Neural crest cell (in vitro differentiated cells): ENCODE data around the gene GRIA2. TPM values are rescaled to one million over a fixed set of nuclear protein-coding genes. Genes with fewer than 3 reads are reported as not detected.

ENCODE experiments used
- DNase-seq: peaks from one replicate; pipeline ENCODE4 v3.0.0; 2021; ENCODE audit warnings: low read depth, mixed read lengths, low spot score
- H3K27ac Mint-ChIP-seq: one replicate; pipeline ENCODE4 v1.8.0; 2021; ENCODE audit warnings: mild to moderate bottlenecking, mixed read lengths; ENCODE audit not compliant: unreplicated experiment
- H3K27me3 Mint-ChIP-seq: 2 replicates; pipeline ENCODE4 v1.8.0; 2021; ENCODE audit warnings: low read depth, mild to moderate bottlenecking, mixed read lengths
- H3K36me3 Mint-ChIP-seq: 2 replicates; pipeline ENCODE4 v1.8.0; 2021; ENCODE audit warnings: low read depth, mild to moderate bottlenecking, mixed read lengths
- H3K4me1 Mint-ChIP-seq: 2 replicates; pipeline ENCODE4 v1.8.0; 2021; ENCODE audit warnings: mixed read lengths
- H3K4me3 Mint-ChIP-seq: one replicate; pipeline ENCODE4 v1.8.0; 2021; ENCODE audit warnings: mild to moderate bottlenecking, mixed read lengths
- H3K9me3 Mint-ChIP-seq: 2 replicates; pipeline ENCODE4 v1.8.0; 2021; ENCODE audit warnings: mixed read lengths
- CTCF ChIP-seq: fragments of 200-600 bp; sonication (generic); conservative IDR thresholded peaks from 2 replicates; pipeline ENCODE4 v1.5.0; 2021; ENCODE audit warnings: antibody characterized with exemption, mild to moderate bottlenecking
- total RNA-seq: library from RNA; stranded (reverse); gene quantifications from 2 replicates; pipeline ENCODE4 v1.2.1, GENCODE V29; 2021

Gene GRIA2
- total RNA-seq, 1 donor from 2014 or later: 2.7 TPM

GRCh38 chr4:157320092-157320491 lies 99.6 kb downstream of the GRIA2 start:
- Mint-ChIP-seq H3K36me3 (no peaks in the 10 kb centered on the region), H3K9me3 (no peaks in the 10 kb centered on the region), H3K4me1 (peaks cover 15% of the 10 kb centered on the region), H3K27ac (no peak overlapping the region), H3K4me3 (no peak overlapping the region), H3K27me3 (no peaks in the 10 kb centered on the region)
- TF ChIP-seq CTCF: no peak
- DNase-seq: no peak

- H3K27me3 Mint-ChIP-seq: no peaks in the 10 kb centered on the region
- TF ChIP-seq CTCF: no peak
- no peak overlapping the region for H3K27ac Mint-ChIP-seq
- no peaks in the 10 kb centered on the region for H3K36me3 Mint-ChIP-seq
- no peak overlapping the region for H3K4me3 Mint-ChIP-seq
- H3K4me1 Mint-ChIP-seq: no peaks in the 10 kb centered on the region
- DNase-seq: no peak
- H3K9me3 Mint-ChIP-seq: no peaks in the 10 kb centered on the region
These were observed 107.1 kb downstream of the GRIA2 start for GRCh38 chr4:157327666-157328065.

GRCh38 chr4:157357887-157358286 lies 137.4 kb downstream of the GRIA2 start:
- DNase-seq: no peak
- no peak overlapping the region for H3K4me3 Mint-ChIP-seq
- H3K27ac Mint-ChIP-seq: no peak overlapping the region
- peaks cover 2% of the 10 kb centered on the region for H3K9me3 Mint-ChIP-seq
- H3K27me3 Mint-ChIP-seq: no peaks in the 10 kb centered on the region
- H3K4me1 Mint-ChIP-seq: peaks cover 8% of the 10 kb centered on the region
- peaks cover 5% of the 10 kb centered on the region for H3K36me3 Mint-ChIP-seq
- no peak for TF ChIP-seq CTCF

- no peak for DNase-seq
- H3K4me1 Mint-ChIP-seq: peaks cover 14% of the 10 kb centered on the region
- TF ChIP-seq CTCF: no peak
- H3K36me3 Mint-ChIP-seq: peaks cover 5% of the 10 kb centered on the region
- H3K27me3 Mint-ChIP-seq: no peaks in the 10 kb centered on the region
- no peak overlapping the region for H3K4me3 Mint-ChIP-seq
- no peak overlapping the region for H3K27ac Mint-ChIP-seq
- peaks cover 2% of the 10 kb centered on the region for H3K9me3 Mint-ChIP-seq
These were observed 137.9 kb downstream of the GRIA2 start for GRCh38 chr4:157358439-157358838.

GRCh38 chr4:157358851-157359250 lies 138.3 kb downstream of the GRIA2 start:
- DNase-seq: no peak
- H3K9me3 Mint-ChIP-seq: peaks cover 2% of the 10 kb centered on the region
- no peaks in the 10 kb centered on the region for H3K27me3 Mint-ChIP-seq
- H3K36me3 Mint-ChIP-seq: peaks cover 5% of the 10 kb centered on the region
- peaks cover 16% of the 10 kb centered on the region for H3K4me1 Mint-ChIP-seq
- no peak for TF ChIP-seq CTCF
- no peak overlapping the region for H3K27ac Mint-ChIP-seq
- no peak overlapping the region for H3K4me3 Mint-ChIP-seq

GRCh38 chr4:157363360-157363759 lies 142.8 kb downstream of the GRIA2 start:
- Mint-ChIP-seq H3K27me3 (no peaks in the 10 kb centered on the region), H3K9me3 (peaks cover 2% of the 10 kb centered on the region), H3K4me1 (peaks cover 15% of the 10 kb centered on the region), H3K36me3 (peaks cover 5% of the 10 kb centered on the region), H3K27ac (no peak overlapping the region), H3K4me3 (no peak overlapping the region)
- DNase-seq: no peak
- no peak for TF ChIP-seq CTCF
